Stimulated activated CD8-positive, alpha-beta memory T cell treated with anti-CD3 and anti-CD28 coated beads, Interleukin-15, amount 100 ng/mL, for 1 hour (primary cell): ENCODE data around the gene AUH.

Source experiments
- DNase-seq: peaks from one replicate; pipeline ENCODE4 v3.0.0-alpha.2; 2020; ENCODE audit warnings: low read depth

AUH gene

GRCh38 chr9:91295357-91295756, 66.4 kb downstream of the AUH start:
- DNase-seq: no peak

DNA sequence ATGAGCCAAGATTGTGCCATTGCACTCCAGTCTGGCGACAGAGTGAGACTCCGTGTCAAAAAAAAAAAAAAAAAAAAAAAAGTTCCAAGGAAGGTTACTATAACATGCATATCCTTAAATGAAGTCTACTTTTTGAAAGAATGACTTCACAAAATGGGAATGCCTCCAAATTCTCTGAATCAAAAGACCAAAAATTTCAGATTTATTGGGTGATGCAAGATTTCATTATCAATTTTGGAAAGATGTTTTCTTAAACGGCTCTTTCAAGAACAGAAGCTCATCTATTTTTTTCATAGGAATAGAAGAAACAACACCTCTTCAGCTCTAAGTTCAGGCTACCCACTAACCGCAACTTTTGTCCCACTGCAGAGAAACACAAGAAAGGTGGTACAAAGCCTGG, 69.9 kb downstream of the AUH start:
- DNase-seq: no peak

- DNase-seq: no peak
These were observed 72.5 kb downstream of the AUH start for GRCh38 chr9:91289244-91289643.

DNA sequence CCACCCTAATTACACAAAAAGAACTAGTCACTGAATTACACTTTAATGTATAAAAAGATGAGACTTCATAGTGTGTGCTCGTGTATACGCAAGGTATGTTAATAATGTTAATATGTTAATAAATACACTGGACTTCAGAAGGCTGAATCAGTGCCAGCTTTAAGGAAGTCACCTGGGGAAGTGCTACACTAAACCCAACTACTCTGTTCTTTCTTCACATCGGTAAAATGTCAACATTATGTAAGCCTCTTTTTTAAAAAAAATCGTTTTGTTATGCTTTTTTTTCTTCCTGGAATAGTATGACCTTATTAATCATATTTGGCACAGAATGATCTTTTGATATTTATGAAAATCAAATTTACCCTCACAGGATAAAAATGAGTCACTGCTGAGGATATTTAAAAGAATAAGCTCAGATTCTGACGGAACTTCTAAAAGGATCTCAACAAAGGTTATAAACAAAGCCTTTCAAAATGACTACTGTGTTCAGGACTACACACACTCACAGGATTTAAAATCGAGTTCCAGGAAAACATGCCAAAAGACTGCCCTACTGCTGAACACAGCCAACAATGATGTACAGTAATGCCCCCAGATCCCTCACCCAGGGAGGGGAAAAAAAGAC, 75.9 kb downstream of the AUH start:
- no peak for DNase-seq

- DNase-seq: no peak
These were observed 79.4 kb downstream of the AUH start for GRCh38 chr9:91282292-91282691.

DNA sequence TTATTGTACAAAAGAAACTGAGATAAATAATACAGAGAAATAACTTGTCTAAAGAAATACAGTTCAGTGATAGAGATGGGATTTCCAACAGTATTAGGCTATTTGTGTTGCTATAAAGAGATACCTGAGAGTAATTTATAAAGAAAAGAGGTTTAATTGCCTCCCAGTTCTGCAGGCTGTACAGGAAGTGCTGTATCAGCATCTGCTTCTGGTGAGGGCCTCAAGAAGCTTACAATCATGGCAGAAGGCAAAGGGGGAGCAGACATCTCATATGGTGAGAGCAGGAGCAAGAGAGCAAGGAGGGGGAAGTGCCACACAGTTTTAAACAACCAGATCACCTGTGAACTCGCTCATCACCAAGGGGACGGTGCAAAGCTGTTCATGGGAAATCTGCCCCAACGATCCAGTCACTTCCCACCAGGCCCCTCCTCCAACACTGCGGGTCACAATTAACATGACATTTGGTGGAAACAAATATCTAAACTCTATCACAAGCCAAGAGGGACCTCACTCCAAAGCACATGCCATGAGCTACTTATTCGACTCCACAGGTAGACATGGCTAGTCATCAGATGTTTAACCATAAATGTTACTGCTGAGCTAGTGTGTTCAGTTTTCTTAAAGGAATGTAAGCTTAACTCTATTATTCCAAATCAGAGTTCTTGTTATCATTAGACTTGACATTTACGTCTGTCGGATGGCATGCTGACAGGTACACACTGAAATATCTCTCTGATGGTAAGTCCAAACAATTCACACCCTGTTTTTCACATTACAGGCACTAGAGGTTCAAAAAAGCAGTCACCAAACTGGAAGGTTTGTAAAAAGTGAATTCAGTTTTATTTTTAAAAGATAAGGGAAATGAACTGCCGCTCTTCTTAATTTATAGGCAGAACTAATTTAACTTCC, 82.2 kb downstream of the AUH start:
- DNase-seq: no peak

DNA sequence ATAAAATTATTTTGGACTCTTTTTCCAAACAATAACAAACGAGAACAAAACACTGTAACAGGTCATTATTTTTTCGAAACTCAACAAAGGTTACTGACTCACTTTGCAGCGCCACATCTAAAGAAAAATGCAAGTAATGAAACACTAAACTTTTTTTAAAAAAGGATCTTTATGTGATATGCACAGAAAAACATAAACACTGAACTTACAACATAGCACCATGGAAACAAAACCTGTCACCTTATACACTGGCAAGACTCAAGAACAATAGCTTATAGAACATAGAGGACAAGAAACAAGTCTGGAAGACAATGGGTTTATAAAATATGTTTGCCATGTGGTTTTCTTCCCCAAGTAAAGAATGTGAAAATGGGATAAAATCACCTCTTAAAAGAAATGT, 85.2 kb downstream of the AUH start:
- DNase-seq: no peak

DNA sequence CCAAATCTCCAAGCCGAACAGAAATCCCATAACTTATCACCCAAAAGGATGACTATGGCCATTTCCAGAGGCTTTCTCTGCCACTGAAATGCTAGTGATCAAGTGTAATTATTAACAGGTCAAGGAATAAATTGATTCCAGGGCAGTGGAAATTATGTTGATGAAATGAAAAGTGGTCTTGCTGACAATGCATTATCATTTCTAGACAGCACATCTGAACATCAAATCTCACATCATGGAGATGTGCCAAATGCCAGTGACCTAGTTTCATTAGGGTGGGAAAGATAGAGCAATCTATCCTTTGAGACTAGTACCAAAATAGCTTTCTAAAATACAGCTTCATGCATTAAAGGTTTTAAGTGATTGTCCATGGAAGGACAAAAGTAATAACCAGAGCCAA, 86.1 kb downstream of the AUH start:
- no peak for DNase-seq

- DNase-seq: no peak
These were observed 86.7 kb downstream of the AUH start for GRCh38 chr9:91274949-91275492.

GRCh38 chr9:91273853-91274552, 87.7 kb downstream of the AUH start:
- no peak for DNase-seq

DNA sequence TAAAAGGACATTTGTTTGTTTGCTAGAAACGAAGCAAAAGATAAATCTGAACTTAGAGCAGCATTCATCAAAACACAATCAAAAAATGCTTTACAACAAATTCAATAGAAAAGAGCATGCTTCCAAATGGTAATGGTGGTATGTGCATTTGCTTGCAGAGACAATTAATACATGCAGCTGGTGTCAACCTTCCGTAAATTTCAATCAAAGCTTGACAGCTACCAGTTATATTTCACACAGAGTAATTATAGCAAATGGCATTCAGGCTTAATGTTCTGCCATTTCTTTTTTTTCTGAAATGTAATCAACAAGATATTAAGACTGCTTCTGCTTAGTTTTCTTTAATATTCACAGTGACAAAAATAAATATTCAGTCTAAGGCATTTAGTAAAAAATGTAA, 90.6 kb downstream of the AUH start:
- no peak for DNase-seq

DNA sequence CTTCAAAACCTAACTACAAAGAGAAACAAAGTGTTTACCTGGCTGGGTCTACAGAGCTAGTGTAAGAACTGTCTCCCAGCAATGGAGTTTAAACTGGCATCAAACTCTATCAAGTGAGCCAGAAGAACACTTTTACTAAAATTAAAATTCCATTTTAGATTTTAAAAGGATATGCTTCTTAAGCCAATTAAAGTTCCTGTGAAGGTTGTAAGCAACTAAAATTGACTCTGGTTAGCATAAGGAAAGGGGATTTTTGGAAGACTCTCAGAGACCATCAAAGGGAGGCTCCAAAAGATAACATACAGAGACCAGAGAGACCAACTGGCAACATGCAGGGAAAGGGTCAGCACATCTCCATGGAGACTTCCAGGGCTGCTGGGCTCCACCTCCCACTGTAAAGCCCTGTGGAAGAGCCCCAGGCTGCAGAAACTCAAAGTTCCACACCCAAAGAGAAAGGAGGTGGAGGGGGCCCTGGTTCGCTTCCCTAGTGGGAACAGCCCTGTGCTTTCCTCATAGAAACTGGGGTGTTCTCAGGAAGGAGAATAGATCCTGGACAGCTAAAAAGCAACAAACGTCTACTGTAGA, 91.7 kb downstream of the AUH start:
- no peak for DNase-seq

DNA sequence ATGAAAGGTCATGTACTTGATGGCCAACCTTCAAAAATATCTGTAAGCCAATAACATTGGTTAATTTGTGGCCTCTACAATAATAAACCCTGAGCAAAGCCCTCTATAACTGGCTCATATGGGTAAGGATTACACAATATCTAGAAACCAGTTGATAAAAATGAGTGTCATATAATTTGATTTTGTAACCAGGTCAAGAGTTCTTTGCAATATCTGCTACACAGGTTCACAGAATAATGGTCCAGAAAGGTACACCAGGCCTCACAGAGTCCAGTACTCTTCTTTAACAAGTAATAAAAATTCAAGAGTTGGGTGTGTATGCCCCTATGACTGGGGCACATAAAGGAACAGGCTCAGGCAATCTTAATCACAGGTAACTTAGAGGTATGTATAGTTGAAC, 95.3 kb downstream of the AUH start:
- no peak for DNase-seq

GRCh38 chr9:91265514-91265913, 96.2 kb downstream of the AUH start:
- DNase-seq: no peak

DNA sequence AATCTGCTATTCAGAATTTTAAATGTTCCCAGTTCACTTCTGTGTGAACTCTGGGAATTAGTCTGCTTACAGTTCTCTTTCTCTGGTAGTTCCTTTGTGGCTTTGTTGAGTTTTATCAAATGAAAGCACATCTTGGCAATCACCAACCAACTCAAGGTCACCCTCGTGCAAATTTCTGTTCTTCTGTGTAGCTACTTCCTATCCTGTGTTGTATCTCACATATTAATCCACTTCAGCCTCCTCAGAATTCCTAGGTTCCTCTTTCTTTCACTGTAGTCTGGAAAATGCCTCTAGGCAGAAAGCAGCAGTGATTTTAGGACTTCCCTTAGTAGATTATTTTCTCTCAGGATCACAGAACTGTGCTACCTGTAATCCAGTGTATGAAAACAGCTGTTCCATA, 100.3 kb downstream of the AUH start:
- no peak for DNase-seq

DNA sequence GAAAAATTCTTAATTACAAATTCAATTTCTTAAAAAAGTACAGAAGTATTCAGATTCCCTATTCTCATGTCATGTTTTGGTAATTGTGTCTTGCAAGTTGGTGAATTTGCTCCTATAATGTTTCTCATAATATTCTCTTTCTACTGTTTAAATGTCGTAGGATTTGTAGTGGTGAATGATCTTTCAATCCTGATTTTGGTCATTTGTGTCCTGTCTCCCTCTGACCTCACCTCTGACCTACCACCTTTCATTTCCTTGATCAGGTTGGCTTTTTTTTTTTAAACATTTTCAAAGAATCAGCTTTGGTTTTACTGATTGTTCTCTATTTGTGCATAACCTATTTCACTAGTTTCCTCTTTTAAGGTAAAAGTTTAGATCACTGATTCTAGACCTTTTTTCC, 102.6 kb downstream of the AUH start:
- no peak for DNase-seq

GRCh38 chr9:91258451-91258850, 103.3 kb downstream of the AUH start:
- no peak for DNase-seq

- DNase-seq: no peak
These were observed 105.5 kb downstream of the AUH start for GRCh38 chr9:91256235-91256634.

DNA sequence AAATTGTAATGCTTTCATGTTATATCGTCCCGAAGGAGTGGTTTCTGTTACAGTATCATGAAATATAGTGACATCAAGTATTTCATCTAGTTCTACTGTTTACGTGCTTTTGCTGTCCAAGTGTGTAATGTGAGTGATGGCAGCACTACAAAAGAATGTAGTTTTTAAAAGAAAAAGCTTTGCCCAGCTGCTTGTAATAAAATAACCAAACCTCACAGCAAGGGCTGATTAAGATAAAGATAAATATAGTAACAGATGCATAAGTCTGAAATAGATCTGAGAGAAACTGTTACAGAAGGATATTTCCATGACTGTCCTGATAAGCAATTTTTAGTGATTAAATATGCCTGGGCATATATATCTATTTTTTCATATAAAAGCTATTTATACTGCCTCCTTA, 106.4 kb downstream of the AUH start:
- no peak for DNase-seq

DNA sequence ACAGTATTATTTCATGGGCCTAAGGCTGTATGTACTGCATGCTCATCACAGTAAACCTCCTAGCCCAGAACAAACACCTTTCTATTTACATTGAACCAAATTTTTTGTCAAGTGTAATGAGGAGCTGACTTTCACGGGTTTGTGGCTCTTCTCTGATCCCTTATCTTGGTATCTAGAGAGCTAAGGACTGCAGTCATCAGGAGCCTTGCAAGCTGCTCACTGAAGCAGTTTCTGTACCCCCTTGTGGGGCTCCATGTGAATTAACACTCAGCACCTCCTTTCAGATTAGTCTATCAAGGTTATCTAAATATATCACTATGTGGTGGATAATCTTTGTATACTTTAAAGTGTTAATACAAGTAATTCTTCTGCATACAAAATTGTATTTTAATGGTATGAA, 108.2 kb downstream of the AUH start:
- no peak for DNase-seq

GRCh38 chr9:91248707-91249106, 113.0 kb downstream of the AUH start:
- no peak for DNase-seq

DNA sequence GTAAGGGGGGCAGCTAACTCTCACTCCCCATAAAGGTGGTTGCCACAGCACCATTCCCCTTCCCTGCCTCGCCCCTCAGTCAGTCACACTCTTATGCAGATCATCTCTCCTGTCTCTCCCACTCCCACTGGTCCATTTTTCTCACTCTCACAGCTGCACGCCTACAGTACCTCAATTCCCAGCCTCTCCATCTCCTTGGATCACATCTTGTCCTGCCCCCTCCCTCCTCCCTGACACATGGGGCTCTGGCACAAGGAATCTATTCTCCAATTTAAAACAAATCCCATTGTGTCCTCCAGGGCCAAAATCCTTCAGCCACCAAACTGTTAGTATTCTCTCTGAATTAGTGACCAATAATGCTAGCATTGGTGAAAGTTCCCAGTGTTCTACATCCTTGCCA, 114.4 kb downstream of the AUH start:
- no peak for DNase-seq

GRCh38 chr9:91246846-91247245, 114.9 kb downstream of the AUH start:
- DNase-seq: no peak
